Mucosa of descending colon (tissue), 3 donors: ENCODE results near the gene NFASC. TPM values are rescaled to one million over a fixed set of nuclear protein-coding genes. Genes with fewer than 3 reads are reported as not detected.

Experiments used
- ATAC-seq: fragments of 200-7000 bp; cut with Tn5 transposase; one replicate; pipeline ENCODE4 v1.9.1; 2020; ENCODE audit warnings: mild to moderate bottlenecking, moderate library complexity
- DNase-seq, 3 donors: peaks; one replicate each; pipeline ENCODE4 v3.0.0-alpha.2; 2020
- H3K36me3 ChIP-seq: fragments of 200-600 bp; one replicate; pipeline ENCODE4 v1.8.0; 2021; ENCODE audit warnings: low read depth, mild to moderate bottlenecking
- H3K4me1 ChIP-seq: fragments of 200-600 bp; one replicate; pipeline ENCODE4 v1.8.0; 2021; ENCODE audit warnings: low read depth, mild to moderate bottlenecking
- H3K4me3 ChIP-seq: fragments of 200-600 bp; one replicate; pipeline ENCODE4 v1.8.0; 2021; ENCODE audit warnings: mild to moderate bottlenecking
- H3K9me3 ChIP-seq: fragments of 200-600 bp; one replicate; pipeline ENCODE4 v1.8.0; 2021; ENCODE audit warnings: mild to moderate bottlenecking
- CTCF ChIP-seq: fragments of 200-600 bp; IDR thresholded peaks from one replicate; pipeline ENCODE4 v1.8.0; 2022; ENCODE audit warnings: antibody characterized with exemption, mild to moderate bottlenecking
- intact Hi-C, 2 donors: fragments of 100-400 bp; cut with DNase I in 1 of 2; cut with micrococcal nuclease in 1 of 2; formaldehyde crosslinking; loops; one replicate each; pipeline versions ENCODE4 v1.11.0 to v1.11.1; 2022; cut with DNase I, micrococcal nuclease
- total RNA-seq, 3 donors: library from RNA; stranded (reverse); fragmentation: NEBNext Ultra II Directional in 2 of 3; extraction: Animal tissue kit (Norgen Biotek cat#: 25700) in 2 of 3; gene quantifications; one replicate each; pipeline versions ENCODE4 v1.2.1 to v1.2.4, GENCODE V29; 2021 to 2023
- donor health status: DM: no; HTN: no; CAD: no; lungs with moderate emphysema.
- donor health status: DM: no; HTN: no; CAD: no.
- donor health status: DM: no; HTN: yes; CAD: no.

NFASC gene
- total RNA-seq, 3 donors from 2014 or later, result 12.3 to 27.6 (median 22.7) TPM

GRCh38 chr1:205064301-205064700 is 193.6 kb downstream of the NFASC start:
- ATAC-seq (no peak), DNase-seq (no peak)
- Histone ChIP-seq H3K36me3 (no peaks in the 10 kb centered on the region), H3K4me1 (peaks cover 2% of the 10 kb centered on the region), H3K4me3 (no peak overlapping the region), H3K9me3 (no peaks in the 10 kb centered on the region)
- intact Hi-C loops, result loop anchor here (5.0 kb wide), 1 partner anchor 77 kb away; no protein-coding TSS in a partner anchor
- no peak for TF ChIP-seq CTCF

DNA sequence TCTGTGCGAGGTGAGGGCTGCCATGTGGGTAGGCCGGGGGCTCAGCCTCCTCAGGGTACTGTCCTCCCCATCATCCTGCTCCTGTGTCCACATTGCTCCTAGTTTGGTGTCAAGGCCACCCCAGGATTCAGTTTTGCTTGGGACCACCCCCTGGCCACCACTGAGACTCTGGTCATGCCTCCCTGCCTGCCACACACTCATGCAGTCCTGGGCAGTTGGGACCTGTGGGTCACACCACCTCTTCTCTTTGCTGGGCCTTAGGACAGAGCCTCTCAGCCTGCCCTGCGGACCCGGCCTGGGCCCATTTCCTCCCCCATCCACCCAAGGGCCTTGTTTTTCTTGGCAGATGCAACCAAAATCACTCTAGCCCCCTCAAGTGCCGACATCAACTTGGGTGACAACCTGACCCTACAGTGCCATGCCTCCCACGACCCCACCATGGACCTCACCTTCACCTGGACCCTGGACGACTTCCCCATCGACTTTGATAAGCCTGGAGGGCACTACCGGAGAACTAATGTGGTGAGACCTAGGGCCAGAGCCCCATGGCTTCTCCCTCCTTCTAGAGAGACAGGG is 194.2 kb downstream of the NFASC start:
- intact Hi-C loops, result loop anchor here (5.0 kb wide), 1 partner anchor 78 kb away; no protein-coding TSS in a partner anchor
- Histone ChIP-seq H3K4me3 (no peak overlapping the region), H3K9me3 (no peaks in the 10 kb centered on the region), H3K36me3 (no peaks in the 10 kb centered on the region), H3K4me1 (peaks cover 2% of the 10 kb centered on the region)
- DNase-seq, result no peak
- ATAC-seq, result no peak
- TF ChIP-seq CTCF, result no peak

- DNase-seq (no peak), ATAC-seq (no peak)
- Histone ChIP-seq H3K4me3 (no peak overlapping the region), H3K36me3 (no peaks in the 10 kb centered on the region), H3K9me3 (no peaks in the 10 kb centered on the region), H3K4me1 (peaks cover 2% of the 10 kb centered on the region)
- TF ChIP-seq CTCF, result no peak
- intact Hi-C loops, result no loop called here
Observed at GRCh38 chr1:205065666-205066065, 195.0 kb downstream of the NFASC start.

GRCh38 chr1:205066141-205066818 is 195.6 kb downstream of the NFASC start:
- peak in 1 of 3 donors; percentile 7 for DNase-seq
- H3K36me3 ChIP-seq, result no peaks in the 10 kb centered on the region
- no peak for ATAC-seq
- no peaks in the 10 kb centered on the region for H3K9me3 ChIP-seq
- no peak for TF ChIP-seq CTCF
- intact Hi-C loops, result no loop called here
- H3K4me1 ChIP-seq, result peaks cover 2% of the 10 kb centered on the region
- H3K4me3 ChIP-seq, result no peak overlapping the region

- TF ChIP-seq CTCF, result no peak
- Histone ChIP-seq H3K4me1 (no peaks in the 10 kb centered on the region), H3K4me3 (no peak overlapping the region), H3K9me3 (no peaks in the 10 kb centered on the region), H3K36me3 (no peaks in the 10 kb centered on the region)
- no peak for DNase-seq
- no peak for ATAC-seq
- intact Hi-C loops, result no loop called here
Observed at GRCh38 chr1:205067031-205067430, 196.4 kb downstream of the NFASC start.
